Measurements from ENCODE around the gene TNNC1.
A peak's percentile ranks its signal among the peaks of the same experiment; 100 is the strongest.

TNNC1 gene

DNA sequence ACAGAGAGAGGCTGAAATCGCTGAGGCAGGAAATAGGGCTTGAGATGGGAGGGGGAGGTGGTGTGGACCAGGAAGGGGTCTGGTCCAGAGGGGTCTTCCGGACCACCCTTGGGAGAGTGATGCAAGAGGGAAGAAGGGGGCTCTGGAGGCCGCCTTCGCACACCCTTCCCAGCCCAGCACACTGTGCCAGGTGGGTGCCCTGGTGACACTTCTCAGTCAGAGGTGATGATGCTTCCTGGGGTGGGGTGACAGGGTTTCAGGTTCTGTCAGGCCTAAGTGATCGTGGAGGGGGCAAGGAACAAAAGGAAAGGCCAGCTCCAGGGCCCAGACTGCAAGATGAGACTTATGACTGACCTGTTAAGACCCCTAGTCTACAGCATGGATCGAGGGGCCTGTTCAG is 21.6 kb downstream of the TNNC1 start:
- DNase-seq (ENCODE audit: low read depth), result no peak

- no peak for DNase-seq (ENCODE audit: low read depth)
Observed at GRCh38 chr3:52431459-52432223, 22.2 kb downstream of the TNNC1 start.

- DNase-seq (ENCODE audit: low read depth), result no peak
Observed at GRCh38 chr3:52430416-52430810, 23.4 kb downstream of the TNNC1 start.

DNA sequence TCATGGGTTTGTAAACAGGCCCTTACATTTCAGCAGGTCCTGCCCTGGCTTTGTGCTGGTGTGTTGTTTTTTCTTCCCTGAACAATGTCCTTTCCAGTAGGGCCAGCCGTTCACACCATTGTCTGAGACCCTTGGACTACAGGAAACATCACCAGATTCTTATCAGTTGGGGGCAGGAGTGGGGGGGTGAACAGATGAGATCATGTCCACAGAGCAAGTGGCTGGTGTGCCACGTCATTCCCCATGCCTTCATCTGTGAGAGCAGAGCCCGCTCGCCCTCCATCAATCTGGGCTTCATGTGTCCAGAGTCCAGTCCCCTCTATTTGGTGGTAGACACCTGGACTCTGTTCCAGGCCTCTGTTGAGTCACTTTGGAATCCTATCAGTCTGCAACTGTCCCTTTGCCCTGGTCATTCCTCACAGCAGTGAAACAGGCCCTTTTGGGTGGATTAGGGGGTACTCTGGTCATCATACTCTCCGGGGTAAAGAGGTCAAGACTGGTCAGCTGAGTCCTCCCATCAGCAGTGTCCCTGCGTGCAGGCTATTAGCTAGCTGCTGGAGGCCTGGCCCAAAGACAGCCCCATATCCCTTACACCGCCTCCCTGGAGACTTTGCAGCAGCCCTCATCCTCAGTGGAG is 23.9 kb downstream of the TNNC1 start:
- DNase-seq (ENCODE audit: low read depth), result no peak

GRCh38 chr3:52429031-52429430 is 24.8 kb downstream of the TNNC1 start:
- DNase-seq (ENCODE audit: low read depth), result no peak

DNA sequence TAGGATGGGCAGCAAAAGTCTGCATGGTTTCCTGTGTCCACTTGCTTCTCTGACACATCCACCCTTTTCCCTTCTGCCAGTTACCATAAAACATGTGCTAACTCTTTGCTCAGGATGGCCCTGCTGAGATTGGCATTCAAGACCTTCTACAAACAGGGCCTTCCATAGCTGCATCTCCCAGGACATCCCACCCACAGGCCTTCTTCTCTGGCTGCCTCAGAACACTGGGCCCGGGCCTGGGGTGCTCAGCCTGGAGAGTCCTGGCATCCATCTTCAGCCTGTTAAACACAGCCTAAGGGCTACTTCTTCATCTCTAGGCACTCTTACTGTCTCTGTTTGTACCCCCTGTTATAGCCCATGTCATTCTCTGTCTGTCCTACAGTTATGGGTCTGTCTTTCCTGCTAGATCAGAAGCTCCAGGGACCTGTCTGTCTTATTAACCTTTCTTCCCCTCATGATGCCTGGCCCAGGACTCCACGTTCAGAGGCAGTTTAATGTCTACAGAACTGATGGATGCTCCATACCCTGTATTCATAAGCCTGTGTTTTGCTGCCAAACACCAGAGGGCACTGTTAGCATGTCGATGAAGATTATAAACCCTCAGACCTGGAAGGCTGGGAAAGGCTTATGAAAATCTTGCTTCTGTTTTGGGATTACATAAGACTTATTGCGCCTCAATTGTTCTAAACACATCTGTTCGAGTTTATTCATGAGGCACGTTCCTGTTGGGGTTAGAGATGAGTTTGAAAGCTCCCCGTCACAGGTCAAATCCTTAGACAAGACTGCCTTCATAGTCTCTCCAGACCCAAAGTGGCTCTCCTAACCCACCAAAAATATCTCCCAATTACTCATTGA is 25.5 kb downstream of the TNNC1 start:
- peak; percentile 55 for DNase-seq (ENCODE audit: low read depth)

DNA sequence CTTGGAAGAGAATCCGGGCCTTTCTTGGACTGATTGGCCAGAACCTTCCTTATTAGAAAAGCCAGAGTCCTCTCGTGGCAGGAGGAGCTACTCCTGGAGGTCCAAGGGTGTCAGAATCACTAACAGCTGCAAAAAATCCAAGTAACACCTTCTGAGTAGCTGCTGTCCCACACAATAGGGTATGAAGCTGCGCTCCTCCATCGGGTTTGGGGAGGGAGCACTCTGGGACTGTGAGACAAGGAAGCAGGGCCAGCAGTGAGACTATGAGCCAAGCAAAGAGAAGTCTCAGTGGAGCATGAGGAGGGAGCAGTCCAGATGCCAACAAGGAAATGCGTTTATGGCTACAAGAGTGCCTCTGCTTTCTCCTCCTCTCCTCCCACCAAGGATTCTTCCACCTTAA is 30.7 kb downstream of the TNNC1 start:
- DNase-seq (ENCODE audit: low read depth), result no peak

DNA sequence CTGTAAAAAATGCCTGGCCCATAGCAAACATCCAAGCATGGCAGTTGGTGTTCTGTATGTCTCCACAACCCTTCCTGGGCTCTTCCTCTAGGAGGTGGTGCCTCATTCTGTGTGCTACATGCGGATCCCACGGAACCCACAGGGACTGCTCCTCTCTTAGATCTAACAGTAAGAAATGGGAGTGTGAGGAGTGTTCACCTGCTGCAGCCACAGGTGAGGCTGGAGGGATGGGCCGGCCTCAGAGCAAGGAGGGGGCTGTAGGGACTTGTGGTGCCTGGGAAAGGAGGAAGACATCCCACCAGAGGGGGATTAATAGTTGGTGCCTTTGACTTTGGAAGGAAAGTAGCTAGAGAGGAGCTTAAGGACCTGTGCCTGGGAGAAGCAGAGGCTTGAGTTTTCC is 31.2 kb downstream of the TNNC1 start:
- no peak for DNase-seq (ENCODE audit: low read depth)

DNA sequence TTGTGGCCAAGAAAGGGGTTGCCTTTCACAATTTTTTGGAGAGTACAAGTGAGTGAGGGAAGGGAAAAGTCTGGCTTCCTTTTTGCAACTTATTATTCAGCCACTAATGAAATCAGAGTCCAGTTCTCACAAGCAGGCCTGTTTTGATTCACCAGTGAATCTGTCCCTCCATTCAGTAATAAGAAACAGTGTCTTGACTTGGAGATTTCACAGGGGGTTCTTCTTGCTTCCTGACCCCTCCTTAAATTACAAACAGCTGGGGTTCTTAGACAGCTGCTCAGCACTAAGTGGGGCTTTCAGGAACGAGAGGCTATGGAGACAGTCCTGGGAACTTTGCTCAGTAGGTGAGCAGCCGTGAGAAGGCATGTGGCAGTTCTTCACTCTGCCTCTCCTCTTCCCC is 33.5 kb downstream of the TNNC1 start:
- DNase-seq (ENCODE audit: low read depth), result no peak

- DNase-seq (ENCODE audit: low read depth), result no peak
Observed at GRCh38 chr3:52415800-52416199, 38.0 kb downstream of the TNNC1 start.

DNA sequence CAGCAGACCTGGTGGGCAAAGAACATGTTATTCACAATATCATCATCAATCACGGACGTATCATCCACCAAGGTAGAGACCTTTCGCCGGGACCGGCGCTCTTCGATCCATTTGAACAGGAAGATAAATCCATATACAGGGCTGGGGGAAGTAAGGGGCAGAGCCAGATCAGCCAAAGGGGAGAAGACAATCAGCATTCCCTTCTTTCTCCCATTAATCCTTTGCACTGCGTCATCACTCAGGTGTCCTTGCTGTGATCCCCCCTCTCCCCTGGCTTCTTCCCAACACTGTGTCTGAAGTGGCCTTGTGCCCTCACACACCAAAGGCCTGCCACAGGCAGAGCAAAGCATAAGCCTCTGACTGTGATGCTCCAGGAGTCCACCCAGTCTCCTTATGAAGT is 45.4 kb downstream of the TNNC1 start:
- no peak for DNase-seq (ENCODE audit: low read depth)

DNA sequence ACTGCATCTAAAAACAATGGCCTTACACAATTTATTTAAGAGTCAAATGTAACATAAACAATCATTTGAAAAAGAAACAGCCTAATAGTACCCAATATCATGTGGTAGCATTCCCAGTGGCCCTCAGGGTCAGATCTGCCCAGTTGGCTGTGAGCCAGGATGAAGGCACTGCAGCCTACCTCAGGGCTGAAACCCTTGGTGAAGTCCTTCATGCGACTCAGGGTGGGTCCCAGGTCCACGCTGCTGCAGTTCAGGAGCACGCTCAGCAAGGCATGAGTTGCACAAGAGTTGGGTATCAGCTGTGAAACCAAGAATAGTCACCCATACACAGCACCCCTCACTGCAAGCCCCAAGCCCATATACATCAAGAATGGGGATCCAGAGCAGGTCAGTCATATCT is 46.1 kb downstream of the TNNC1 start:
- DNase-seq (ENCODE audit: low read depth), result no peak

DNA sequence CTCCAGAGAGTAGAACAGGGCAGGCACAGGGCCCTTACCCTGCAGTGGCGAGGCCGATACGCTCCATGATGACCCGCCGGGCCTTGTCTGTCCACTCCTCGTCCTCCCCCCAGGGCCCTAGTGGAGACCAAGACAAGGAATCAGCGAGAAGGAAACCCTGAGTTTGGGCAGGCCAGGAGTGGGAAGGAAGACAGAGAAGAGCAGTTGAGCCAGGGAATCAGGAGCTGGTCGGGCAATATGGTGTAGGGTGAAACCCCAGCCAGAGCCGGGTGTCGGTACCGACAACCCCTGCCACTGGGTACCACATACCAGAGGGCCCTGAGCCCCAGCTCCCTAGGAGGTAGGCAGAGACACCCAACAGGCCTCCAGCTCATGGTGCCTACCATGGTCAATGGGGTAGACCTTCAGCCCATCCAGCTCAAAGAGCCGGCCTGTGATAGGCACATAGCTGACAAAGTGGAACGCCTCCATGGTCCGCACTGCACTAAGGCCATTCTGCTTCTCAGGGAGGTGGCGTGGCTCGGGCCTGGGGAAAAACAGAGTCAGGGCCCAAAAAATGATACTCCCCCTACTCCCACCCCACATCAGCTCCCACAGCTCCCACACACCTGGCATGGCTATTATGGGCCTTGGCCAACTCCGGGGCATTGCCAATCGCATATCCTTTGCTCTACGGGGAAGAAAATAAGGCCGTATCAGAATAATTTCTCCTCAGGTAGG is 46.9 kb downstream of the TNNC1 start:
- no peak for DNase-seq (ENCODE audit: low read depth)

- DNase-seq (ENCODE audit: low read depth), result no peak
Observed at GRCh38 chr3:52406231-52406661, 47.6 kb downstream of the TNNC1 start.

DNA sequence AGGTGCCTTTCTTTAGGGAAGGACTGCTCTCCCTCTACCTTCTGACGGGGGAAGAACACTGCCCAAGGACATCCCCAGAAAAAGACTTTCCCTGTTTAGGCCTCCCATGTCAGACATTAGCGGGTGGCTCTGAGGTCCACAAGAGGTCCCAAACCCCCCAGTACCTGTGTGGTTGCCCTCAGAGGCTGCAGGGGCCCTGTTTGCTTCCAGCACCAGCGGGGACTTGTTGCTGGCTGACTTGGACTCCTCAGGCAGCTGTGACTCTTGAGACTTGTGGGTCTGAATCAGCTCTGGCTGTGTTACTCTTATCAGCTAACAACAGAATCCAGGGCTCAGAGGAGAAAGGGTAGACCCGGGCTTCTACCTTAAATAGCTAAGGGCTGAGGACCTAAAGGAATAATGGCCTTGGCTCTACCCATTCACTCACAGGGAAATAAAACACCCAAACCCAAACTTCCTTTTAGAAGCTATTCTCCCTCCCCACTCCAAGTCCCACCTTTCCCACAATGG is 48.2 kb downstream of the TNNC1 start:
- DNase-seq (ENCODE audit: low read depth), result no peak

DNA sequence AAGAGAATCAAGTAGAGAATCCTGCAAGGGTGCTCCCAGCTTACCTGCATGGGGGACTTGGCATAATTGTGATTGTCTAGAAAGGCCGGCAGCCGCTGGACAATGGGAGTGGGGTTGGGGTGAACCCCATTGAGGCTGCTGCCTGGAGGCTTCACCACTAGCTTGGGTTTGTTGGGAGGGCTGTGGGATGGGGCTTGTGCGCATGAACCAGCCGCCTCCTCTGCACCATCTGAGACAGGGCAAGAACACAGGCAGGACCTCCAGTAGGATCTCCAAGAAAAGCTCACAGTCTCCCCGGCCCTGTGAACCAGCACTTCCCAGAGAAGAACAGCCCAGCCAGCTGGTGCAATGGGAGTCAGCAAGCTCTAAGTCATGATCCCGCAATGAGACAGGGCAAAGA is 48.8 kb downstream of the TNNC1 start:
- DNase-seq (ENCODE audit: low read depth), result no peak

DNA sequence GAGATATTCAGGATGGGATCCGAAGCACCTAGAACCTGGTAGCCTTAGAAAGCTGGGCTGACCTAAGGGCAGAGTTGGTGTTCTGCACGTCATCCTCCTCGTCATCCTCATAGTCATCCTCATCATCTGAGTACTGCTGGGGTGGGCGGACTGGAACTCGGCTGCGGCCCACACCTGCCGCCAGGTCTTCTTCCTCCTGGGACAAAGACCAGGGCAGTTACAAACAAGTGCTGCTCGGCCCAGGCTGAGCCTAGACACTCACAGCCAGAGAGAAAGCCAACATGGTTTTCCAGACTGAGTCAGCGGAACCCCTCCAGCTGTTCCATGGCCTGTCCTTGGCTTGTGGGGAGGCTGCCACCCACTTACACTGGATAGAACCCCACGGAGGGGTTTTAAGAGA is 49.5 kb downstream of the TNNC1 start:
- no peak for DNase-seq (ENCODE audit: low read depth)

DNA sequence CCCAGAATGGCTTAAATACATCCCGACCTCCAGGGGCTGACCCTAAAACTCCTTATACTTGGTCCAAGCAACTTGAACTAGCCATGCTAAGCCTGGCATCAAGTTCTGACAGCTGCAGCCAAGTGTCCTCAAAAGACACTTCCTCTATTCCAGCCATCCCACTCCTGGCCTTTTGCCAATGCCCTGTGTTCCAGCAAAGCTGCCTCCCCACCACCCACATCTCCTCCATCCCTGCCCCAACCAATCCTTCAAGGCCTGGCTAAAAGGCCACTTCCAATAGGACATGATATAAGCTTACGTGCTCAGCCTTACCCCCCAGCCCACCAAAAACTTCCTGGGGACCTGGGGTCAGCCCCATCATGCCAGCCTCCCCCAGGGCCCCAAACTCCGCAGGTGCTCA is 49.9 kb downstream of the TNNC1 start:
- no peak for DNase-seq (ENCODE audit: low read depth)

GRCh38 chr3:52403271-52403841 is 50.5 kb downstream of the TNNC1 start:
- DNase-seq (ENCODE audit: low read depth), result no peak

GRCh38 chr3:52402706-52403270 is 51.1 kb downstream of the TNNC1 start:
- DNase-seq (ENCODE audit: low read depth), result no peak

GRCh38 chr3:52402101-52402521 is 51.7 kb downstream of the TNNC1 start:
- no peak for DNase-seq (ENCODE audit: low read depth)
